Measurements from ENCODE around the gene ZNF521.

The ZNF521 gene

DNA sequence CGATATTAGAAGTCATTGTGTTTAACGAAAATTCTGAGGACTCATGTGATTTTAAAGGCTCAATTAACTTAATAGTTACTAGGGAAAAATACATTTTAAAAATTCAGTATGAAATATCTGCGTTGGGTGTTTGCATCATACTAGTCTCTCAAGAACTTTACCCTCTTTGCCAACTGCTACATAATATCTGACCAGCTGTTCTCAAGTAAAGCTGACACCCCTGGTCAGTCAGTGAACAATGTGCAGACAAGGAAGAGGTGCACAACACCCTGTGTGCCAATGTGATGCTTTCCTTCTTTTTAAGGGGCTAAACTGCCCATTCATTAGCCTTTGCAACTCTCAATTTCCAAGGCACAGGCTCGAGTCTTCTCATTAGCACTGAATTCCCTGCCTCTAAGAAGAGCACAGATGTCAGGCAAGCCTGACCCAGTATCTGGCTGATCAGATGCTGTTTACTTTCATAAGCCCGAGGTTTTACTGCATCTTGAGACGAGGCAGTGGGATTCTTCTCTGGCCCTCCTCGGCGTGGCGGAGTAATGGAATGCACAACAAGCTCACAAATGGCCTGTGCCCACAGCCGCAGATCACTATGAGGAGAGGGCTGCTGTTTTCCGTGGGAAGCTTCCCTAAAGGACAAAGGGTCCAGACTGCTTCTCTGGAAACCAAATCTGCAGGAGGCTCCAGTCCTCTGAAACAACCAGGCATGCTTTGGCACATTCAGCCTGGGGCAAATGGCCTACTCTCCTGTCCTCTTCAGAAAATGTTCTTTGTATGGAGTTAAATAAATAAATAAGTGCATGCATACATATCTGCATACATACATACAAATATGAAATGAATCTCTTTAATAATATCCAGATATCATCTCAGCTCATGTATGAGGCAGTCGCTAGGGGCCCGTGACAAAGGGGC lies 240.3 kb downstream of the ZNF521 start:
- no peak for DNase-seq

DNA sequence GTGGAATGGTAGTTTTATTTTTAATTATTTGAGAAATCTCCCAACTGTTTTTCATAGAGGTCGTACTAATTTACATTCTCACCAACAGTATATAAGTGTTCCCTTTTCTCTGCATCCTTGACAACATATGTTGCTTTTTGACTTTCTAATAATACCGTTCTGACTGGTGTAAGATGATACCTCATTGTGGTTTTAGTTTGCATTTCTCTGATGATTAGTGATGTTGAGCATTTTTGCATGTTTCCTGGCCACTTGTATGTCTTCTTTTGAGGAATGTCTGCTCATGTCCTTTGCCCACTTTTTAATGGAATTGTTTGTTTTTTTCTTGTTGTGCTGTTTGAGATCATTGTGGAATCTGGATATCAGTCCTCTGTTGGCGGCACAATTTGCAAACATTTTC lies 242.5 kb downstream of the ZNF521 start:
- DNase-seq: no peak

- no peak for DNase-seq
Observed at GRCh38 chr18:25103468-25104155, 248.4 kb downstream of the ZNF521 start.

DNA sequence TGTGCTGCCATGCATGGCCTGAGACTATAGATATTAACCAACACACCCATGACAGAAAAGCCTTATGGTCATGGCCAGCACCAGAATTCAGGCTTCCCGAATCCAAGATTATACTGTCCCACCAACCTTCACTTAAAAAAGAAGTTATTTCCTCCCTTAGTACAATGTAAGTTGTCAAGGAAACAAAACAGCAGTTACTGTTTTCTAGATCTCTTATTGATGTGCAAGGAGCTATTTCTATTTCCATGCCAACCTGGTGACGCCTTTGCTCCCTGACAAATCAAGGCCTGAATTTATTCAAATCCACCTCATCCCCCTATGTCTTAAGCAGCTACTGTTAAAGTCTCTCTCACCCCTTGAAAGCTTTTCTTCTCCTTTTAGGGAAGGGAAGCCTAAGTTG lies 249.3 kb downstream of the ZNF521 start:
- DNase-seq: no peak

DNA sequence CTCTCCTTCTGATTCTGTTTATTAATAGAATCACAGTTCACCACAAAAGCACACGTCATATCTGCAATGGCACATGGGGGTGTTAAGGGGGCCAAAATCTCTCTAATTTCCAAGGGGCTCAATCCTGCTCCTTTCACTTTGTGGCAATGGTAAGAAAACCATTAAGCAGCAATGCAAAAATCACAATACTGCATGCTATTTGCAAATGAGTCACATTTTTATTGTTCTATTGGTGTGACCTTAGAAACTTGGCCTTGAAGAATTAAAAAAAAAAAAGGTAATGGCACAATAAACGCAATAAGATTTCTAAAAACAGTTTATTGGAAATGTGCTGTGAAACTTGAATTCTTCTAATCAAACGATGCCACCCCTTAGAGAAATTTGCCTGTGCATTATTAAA lies 251.5 kb downstream of the ZNF521 start:
- no peak for DNase-seq

GRCh38 chr18:25099895-25100294 lies 252.1 kb downstream of the ZNF521 start:
- no peak for DNase-seq

- no peak for DNase-seq
Observed at GRCh38 chr18:25097569-25098056, 254.4 kb downstream of the ZNF521 start.

DNA sequence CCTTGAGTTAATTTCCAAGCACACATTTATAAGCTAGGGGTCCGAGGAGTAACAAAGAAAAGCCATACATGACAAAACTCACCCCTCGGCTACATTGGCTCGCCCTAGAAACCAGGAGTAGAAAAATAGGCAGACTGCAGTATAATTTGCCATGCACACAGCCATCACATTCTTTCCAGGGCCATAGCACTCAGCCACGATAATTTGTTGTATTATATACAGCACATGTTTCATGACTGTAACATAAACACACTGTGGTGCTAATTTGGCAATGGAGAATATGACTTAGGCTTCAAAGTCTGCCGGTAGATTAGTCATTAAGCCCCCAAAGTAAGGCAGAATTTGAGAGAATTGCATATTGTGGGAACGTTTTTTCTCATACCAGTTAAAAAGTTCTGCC lies 254.9 kb downstream of the ZNF521 start:
- no peak for DNase-seq

GRCh38 chr18:25093141-25093540 lies 258.8 kb downstream of the ZNF521 start:
- DNase-seq: no peak

DNA sequence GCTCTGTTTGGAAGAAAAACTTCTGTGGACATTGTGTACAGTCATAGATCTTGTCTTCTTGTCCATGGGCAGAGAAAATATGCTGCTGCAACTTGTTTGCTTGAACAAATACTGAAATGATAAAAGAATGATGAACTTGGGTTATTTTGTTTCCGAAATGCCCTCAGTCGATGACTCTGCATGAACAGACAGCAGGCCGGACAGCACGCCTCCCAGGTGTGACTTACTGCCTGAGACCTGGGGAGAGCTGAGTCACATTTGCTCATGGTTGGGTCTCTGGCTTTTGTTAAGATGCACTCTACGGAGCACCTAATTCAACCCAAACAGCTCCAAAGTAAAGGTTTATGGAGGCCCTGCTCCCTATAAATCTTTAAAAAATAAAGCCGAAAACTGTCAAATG lies 262.5 kb downstream of the ZNF521 start:
- no peak for DNase-seq

- no peak for DNase-seq
Observed at GRCh38 chr18:25086876-25087275, 265.1 kb downstream of the ZNF521 start.

- no peak for DNase-seq
Observed at GRCh38 chr18:25081001-25081400, 271.0 kb downstream of the ZNF521 start.

- no peak for DNase-seq
Observed at GRCh38 chr18:25080211-25080610, 271.8 kb downstream of the ZNF521 start.

DNA sequence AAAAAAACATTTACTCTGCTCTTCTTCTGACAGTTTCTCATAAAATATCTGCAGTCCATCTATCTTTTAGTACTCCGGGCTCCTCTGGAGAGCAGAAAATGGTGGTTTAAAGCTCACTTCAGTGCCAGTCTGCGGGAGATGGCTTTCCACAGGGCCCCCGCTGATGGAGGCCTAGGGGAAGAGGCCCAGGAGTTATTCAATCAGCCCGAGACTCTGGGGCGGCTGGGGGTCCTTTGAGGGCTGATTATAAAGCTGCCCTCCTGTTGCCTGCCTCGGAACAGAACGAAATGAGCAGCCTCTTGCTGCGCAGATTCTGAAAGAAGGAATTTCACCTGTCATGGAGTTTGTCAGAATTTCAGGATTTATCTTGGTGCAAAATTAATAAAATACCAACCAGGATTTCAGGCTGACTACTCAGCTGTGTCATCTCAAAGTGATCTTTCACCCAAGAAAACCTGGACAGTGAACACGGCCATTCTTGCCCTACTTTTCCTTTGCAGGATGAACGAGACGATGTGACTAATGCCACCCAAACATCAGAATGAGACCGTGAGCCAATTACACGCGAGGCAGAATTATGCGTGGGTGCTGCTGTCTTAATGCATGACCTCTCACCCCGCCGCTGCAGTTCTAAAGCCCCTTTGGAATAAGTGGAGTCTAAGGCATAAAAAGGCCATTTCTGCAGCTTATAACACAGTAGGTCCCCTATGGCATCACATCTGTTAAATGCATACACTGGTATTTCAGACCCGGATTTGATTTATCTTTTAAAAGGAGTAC lies 273.8 kb downstream of the ZNF521 start:
- no peak for DNase-seq

GRCh38 chr18:25077038-25077943 lies 274.7 kb downstream of the ZNF521 start:
- DNase-seq: no peak

DNA sequence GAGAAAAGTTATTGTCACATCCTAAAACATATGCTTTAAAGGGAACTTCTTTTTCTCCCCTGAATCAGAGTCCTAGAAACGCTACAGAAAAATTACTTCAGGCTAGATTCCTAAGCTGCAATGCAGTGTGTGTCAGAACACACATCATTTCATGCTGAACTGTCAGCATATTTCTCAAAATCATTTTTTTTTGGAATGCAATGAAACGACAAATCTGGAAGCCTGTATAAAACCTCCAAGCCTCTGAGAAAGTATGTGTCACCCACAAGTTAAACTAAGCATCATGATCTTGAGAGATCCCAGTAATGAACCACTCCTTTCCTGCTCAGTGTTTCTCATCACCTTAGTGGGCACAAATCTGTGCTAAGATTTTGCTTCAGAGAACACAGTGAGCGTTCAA lies 276.2 kb downstream of the ZNF521 start:
- no peak for DNase-seq

GRCh38 chr18:25075331-25075730 lies 276.6 kb downstream of the ZNF521 start:
- no peak for DNase-seq

DNA sequence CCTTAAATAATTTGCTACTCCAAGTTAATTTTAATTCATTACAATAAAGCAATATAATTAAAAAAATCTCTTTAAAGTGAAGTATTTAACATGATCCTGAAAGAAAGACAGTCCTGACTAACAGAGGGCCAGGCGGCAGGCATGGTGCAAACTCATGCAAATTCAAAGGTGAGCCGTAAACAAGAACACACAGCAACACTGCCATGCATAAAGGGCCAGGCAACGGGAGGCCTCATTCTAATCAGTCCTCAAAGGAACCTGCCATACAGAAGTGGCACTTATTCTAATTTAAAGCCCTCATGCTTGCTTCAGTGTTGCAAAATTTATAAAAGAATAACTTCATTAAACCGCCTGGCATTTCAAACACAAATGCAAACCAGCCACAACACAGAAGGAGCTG lies 277.0 kb downstream of the ZNF521 start:
- DNase-seq: no peak

DNA sequence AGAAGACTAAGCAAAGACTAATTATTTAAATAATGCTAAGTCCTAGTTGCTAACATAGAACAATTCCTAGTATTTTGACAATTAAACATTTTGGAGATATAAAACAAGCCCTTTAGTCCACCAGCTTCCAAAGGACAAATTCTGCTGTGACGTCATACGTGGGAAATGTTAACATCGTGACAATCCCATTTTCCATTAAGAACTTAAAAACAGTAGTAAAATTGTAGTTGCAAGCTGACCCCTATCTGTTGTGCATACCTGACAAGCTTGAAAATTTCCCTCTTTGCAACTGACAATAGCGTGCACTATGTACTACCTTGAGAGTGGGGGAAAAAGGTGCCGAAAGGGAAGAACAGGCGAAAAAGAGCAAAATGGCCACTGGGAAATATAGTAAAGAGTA lies 279.8 kb downstream of the ZNF521 start:
- no peak for DNase-seq

DNA sequence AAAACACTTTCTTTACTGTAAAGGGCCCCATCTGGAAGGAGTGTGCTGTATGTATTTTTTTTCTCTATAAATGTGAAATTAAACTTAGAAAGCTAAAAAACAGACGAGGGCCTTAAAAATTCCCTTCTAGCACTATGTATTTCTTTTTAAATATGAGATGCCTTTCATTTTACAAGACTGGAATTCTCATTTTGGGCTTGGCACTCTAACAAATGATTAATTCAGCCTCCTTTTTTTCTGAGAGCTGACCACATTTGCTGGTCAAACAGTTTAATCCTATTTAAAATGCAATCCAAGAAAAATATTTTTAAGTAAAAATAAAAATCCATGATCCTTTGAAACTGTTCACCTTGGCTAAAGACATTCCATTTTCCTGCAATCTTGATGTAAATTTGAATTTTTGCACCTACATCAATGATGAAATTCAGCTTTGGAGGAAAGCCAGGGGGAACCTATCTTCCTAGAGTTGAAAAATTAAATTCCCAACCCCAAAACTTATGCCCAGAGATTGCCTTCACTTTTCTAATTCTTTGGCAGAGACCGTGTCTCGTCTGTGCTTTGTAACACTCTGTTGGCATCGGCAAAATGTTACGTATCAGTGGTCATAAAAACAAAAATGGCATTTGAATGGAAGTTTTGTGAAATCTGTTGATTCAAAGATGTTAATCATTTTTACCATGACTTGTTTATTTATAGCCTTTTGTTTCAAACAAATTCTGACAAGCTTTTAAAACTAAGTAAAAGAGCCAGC lies 284.5 kb downstream of the ZNF521 start:
- no peak for DNase-seq

DNA sequence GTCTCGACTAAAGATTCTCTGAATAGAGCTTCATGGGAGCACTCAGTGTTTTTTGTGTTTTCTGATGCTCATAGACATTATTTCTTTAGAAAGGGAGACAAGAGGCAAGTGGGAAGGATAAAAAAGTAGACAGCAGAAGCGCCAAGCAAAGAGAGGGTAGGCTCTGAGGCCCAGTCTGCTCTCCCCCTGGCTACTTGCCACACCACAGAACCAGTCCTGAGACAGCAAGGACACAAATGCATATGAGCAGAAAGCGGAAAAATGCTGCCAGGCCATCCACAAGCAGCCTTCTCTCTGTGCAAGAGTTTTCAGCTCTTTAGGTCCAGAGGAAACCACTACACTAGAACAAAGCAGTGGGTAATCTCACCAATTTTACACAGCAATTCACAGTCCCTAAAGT lies 285.4 kb downstream of the ZNF521 start:
- DNase-seq: no peak

- no peak for DNase-seq
Observed at GRCh38 chr18:25062720-25063119, 289.2 kb downstream of the ZNF521 start.
